ENCODE measurements around the gene BLVRA.

BLVRA gene

GRCh38 chr7:43787771-43788170, 29.3 kb downstream of the BLVRA start:
- DNase-seq (ENCODE audit: low read depth, low spot score) = no peak
- H3K4me3 ChIP-seq (ENCODE audit: low read depth, low read length) = no peak overlapping the region
- no peak for TF ChIP-seq CTCF (IDR thresholded peaks at IDR 0.05; ENCODE audit: low read depth, low read length)
- in situ Hi-C loops (cut with HindIII; ENCODE audit: low sequenced_read_pairs) = no loop called here

- no peak for TF ChIP-seq CTCF (IDR thresholded peaks at IDR 0.05; ENCODE audit: low read depth, low read length)
- DNase-seq (ENCODE audit: low read depth, low spot score) = no peak
- H3K4me3 ChIP-seq (ENCODE audit: low read depth, low read length) = no peak overlapping the region
- in situ Hi-C loops (cut with HindIII; ENCODE audit: low sequenced_read_pairs) = no loop called here
These were observed 31.5 kb downstream of the BLVRA start for GRCh38 chr7:43790006-43790405.

- no peak for TF ChIP-seq CTCF (IDR thresholded peaks at IDR 0.05; ENCODE audit: low read depth, low read length)
- DNase-seq (ENCODE audit: low read depth, low spot score) = no peak
- H3K4me3 ChIP-seq (ENCODE audit: low read depth, low read length) = no peak overlapping the region
- in situ Hi-C loops (cut with HindIII; ENCODE audit: low sequenced_read_pairs) = no loop called here
These were observed 32.4 kb downstream of the BLVRA start for GRCh38 chr7:43790834-43791233.

- DNase-seq (ENCODE audit: low read depth, low spot score) = no peak
- in situ Hi-C loops (cut with HindIII; ENCODE audit: low sequenced_read_pairs) = no loop called here
- H3K4me3 ChIP-seq (ENCODE audit: low read depth, low read length) = no peak overlapping the region
- no peak for TF ChIP-seq CTCF (IDR thresholded peaks at IDR 0.05; ENCODE audit: low read depth, low read length)
These were observed 33.2 kb downstream of the BLVRA start for GRCh38 chr7:43791665-43792064.

GRCh38 chr7:43792471-43793150, 34.1 kb downstream of the BLVRA start:
- in situ Hi-C loops (cut with HindIII; ENCODE audit: low sequenced_read_pairs) = no loop called here
- H3K4me3 ChIP-seq (ENCODE audit: low read depth, low read length) = no peak overlapping the region
- no peak for DNase-seq (ENCODE audit: low read depth, low spot score)

GRCh38 chr7:43799605-43800004, 41.1 kb downstream of the BLVRA start:
- H3K4me3 ChIP-seq (ENCODE audit: low read depth, low read length) = no peak overlapping the region
- no peak for TF ChIP-seq CTCF (IDR thresholded peaks at IDR 0.05; ENCODE audit: low read depth, low read length)
- in situ Hi-C loops (cut with HindIII; ENCODE audit: low sequenced_read_pairs) = no loop called here
- DNase-seq (ENCODE audit: low read depth, low spot score) = no peak

More at GRCh38 chr7:43792471-43793150, 34.1 kb downstream of the BLVRA start:
- no peak for TF ChIP-seq CTCF (IDR thresholded peaks at IDR 0.05; ENCODE audit: low read depth, low read length)

All from astrocyte of the spinal cord (primary cell).